ENCODE measurements around the gene STK32C.
A peak's percentile ranks its signal among the peaks of the same experiment; 100 is the strongest.

The STK32C gene

GRCh38 chr10:132314336-132314735 lies 6.6 kb upstream of the STK32C start:
- Histone ChIP-seq H3K36me3 (ENCODE audit: insufficient read depth, low read length) (no peaks in the 10 kb centered on the region), H3K9ac (ENCODE audit: low read length) (no peak overlapping the region), H3K9me3 (ENCODE audit: low read length) (no peaks in the 10 kb centered on the region)

GRCh38 chr10:132313865-132314264 lies 6.1 kb upstream of the STK32C start:
- Histone ChIP-seq H3K4me1 (ENCODE audit: insufficient read depth, low read length) (no peaks in the 10 kb centered on the region), H3K27ac (ENCODE audit: low read depth, low read length) (no peak overlapping the region), H3K4me3 (ENCODE audit: low read depth in 1 of 2, low read length in 2 of 2) (no peak overlapping the region), H3K9me3 (ENCODE audit: low read length) (no peaks in the 10 kb centered on the region), H3K27me3 (ENCODE audit: control insufficient read depth in 1 of 2, insufficient read depth in 2 of 2, low read length in 2 of 2) (no peaks in the 10 kb centered on the region), H3K36me3 (ENCODE audit: insufficient read depth, low read length) (no peaks in the 10 kb centered on the region), H3K9ac (ENCODE audit: low read length) (no peak overlapping the region)

More at GRCh38 chr10:132314336-132314735, 6.6 kb upstream of the STK32C start:
- no peaks in the 10 kb centered on the region for H3K4me1 ChIP-seq (ENCODE audit: insufficient read depth, low read length)
- no peaks in the 10 kb centered on the region for H3K27me3 ChIP-seq (ENCODE audit: control insufficient read depth in 1 of 2, insufficient read depth in 2 of 2, low read length in 2 of 2)
- H3K4me3 ChIP-seq (ENCODE audit: low read depth in 1 of 2, low read length in 2 of 2), result no peak overlapping the region
- no peak overlapping the region for H3K27ac ChIP-seq (ENCODE audit: low read depth, low read length)

- no peak overlapping the region for H3K9ac ChIP-seq (ENCODE audit: low read length)
Measured at GRCh38 chr10:132313305-132313704, 5.6 kb upstream of the STK32C start.

DNA sequence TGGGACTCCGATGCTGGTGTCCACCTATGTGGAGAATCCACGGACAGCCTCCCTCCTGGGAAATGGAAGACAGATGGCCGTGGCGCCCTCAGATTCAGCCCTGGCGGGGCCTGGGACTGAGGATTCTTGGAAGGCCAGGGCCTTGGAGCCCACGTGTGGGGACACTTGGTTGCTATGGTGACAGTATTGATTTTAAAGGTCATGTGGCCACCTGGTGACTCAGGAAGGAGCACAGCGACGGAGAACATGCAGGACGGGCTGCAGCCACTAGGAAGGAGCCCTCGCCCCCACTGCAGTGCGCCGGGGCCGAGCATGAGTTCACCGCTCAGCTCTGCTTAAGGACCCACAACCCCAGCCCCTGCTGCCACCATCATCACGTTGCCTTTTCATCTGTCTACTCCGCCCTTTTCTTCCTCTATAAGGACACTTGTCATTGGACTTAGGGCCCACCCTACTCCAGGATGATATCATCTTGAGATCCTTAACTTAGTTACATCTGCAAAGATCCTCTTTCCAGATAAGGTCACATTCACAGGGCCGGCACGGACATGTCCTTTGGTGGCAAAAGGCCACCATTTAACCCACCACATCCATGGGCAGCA lies 3.7 kb upstream of the STK32C start:
- H3K4me3 ChIP-seq (ENCODE audit: low read depth in 1 of 2, low read length in 2 of 2), result no peak overlapping the region
- no peak overlapping the region for H3K27ac ChIP-seq (ENCODE audit: low read depth, low read length)
- no peaks in the 10 kb centered on the region for H3K9me3 ChIP-seq (ENCODE audit: low read length)
- H3K9ac ChIP-seq (ENCODE audit: low read length), result no peak overlapping the region
- H3K36me3 ChIP-seq (ENCODE audit: insufficient read depth, low read length), result no peaks in the 10 kb centered on the region
- peaks cover 0 to 6% of the 10 kb centered on the region in 2 donors for H3K27me3 ChIP-seq (ENCODE audit: control insufficient read depth in 1 of 2, insufficient read depth in 2 of 2, low read length in 2 of 2)
- peaks cover 4% of the 10 kb centered on the region for H3K4me1 ChIP-seq (ENCODE audit: insufficient read depth, low read length)

More at GRCh38 chr10:132313305-132313704, 5.6 kb upstream of the STK32C start:
- Histone ChIP-seq H3K36me3 (ENCODE audit: insufficient read depth, low read length) (no peaks in the 10 kb centered on the region), H3K4me3 (ENCODE audit: low read depth in 1 of 2, low read length in 2 of 2) (no peak overlapping the region), H3K27me3 (ENCODE audit: control insufficient read depth in 1 of 2, insufficient read depth in 2 of 2, low read length in 2 of 2) (no peaks in the 10 kb centered on the region), H3K27ac (ENCODE audit: low read depth, low read length) (no peak overlapping the region), H3K9me3 (ENCODE audit: low read length) (no peaks in the 10 kb centered on the region), H3K4me1 (ENCODE audit: insufficient read depth, low read length) (no peaks in the 10 kb centered on the region)

DNA sequence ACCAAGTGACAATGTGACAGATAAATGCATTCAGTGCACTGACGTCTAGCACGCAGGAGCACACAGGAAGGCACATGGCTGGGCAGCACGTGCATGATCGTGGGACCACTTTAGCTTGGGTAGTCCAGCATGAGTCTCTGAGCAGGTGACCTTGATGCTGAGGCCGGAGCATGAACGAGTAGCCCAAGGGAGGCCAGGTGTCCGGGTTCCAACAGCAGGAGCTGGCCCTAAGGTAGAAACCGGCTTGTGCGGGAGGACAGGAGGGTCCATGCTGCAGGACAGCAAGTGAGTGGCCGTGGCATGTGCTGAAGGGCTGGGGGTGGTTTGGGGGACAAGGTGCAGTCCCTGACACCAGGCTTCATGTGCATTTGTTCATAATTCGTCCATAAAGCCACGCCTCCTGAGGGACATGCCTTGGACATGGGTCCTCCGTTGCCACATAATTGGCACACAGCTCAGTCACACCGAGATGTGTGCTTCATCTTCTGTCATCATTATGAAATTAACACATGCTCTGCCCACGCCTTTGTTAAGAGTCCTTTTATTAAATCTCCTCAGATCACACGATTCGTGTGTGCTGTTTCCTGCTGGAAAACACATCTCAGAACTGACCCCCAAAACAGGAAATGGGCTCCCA lies 3.1 kb upstream of the STK32C start:
- no peaks in the 10 kb centered on the region for H3K36me3 ChIP-seq (ENCODE audit: insufficient read depth, low read length)
- H3K4me3 ChIP-seq (ENCODE audit: low read depth in 1 of 2, low read length in 2 of 2), result no peak overlapping the region
- no peak overlapping the region for H3K27ac ChIP-seq (ENCODE audit: low read depth, low read length)
- H3K27me3 ChIP-seq (ENCODE audit: control insufficient read depth in 1 of 2, insufficient read depth in 2 of 2, low read length in 2 of 2), result peaks cover 0 to 6% of the 10 kb centered on the region in 2 donors
- no peak overlapping the region for H3K9ac ChIP-seq (ENCODE audit: low read length)
- peaks cover 4% of the 10 kb centered on the region for H3K4me1 ChIP-seq (ENCODE audit: insufficient read depth, low read length)
- no peaks in the 10 kb centered on the region for H3K9me3 ChIP-seq (ENCODE audit: low read length)

DNA sequence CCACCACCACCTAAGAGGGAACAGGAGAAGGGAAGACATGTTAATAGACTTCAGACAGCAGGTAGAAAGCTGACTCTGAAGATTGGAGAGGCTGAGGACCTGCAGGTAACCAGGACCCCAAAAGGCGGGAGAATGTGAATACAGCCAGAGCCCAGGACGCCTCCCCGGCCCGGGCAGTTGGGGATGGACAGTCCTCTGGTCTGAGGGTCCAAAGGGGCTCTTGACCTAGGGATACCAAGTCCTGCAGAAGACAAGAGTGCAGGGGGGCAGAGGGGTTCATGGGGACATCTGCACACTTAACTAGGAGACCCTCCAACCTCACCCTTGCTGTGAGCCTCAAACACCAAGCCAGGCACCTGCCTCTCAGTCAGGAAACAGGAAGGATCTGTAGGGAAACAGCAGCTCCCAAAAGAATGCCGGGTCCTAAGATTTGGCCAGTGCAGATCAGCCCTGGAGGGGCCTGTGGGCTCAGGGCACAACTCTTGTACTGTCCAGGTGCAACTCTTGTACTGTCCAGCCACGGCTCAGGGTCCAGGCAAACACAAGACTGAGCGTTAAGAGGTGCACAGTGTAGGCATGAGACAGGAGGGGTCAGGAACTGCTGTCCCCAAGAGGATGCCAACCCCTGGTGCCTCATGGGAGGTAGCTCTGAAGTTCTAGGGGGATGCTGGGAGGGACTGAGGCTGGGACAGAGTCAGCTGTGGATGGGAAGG lies 2.3 kb upstream of the STK32C start:
- peaks cover 0 to 6% of the 10 kb centered on the region in 2 donors for H3K27me3 ChIP-seq (ENCODE audit: control insufficient read depth in 1 of 2, insufficient read depth in 2 of 2, low read length in 2 of 2)
- H3K9me3 ChIP-seq (ENCODE audit: low read length), result no peaks in the 10 kb centered on the region
- H3K4me3 ChIP-seq (ENCODE audit: low read depth in 1 of 2, low read length in 2 of 2), result no peak overlapping the region
- H3K27ac ChIP-seq (ENCODE audit: low read depth, low read length), result no peak overlapping the region
- no peaks in the 10 kb centered on the region for H3K36me3 ChIP-seq (ENCODE audit: insufficient read depth, low read length)
- peaks cover 4% of the 10 kb centered on the region for H3K4me1 ChIP-seq (ENCODE audit: insufficient read depth, low read length)
- H3K9ac ChIP-seq (ENCODE audit: low read length), result no peak overlapping the region

DNA sequence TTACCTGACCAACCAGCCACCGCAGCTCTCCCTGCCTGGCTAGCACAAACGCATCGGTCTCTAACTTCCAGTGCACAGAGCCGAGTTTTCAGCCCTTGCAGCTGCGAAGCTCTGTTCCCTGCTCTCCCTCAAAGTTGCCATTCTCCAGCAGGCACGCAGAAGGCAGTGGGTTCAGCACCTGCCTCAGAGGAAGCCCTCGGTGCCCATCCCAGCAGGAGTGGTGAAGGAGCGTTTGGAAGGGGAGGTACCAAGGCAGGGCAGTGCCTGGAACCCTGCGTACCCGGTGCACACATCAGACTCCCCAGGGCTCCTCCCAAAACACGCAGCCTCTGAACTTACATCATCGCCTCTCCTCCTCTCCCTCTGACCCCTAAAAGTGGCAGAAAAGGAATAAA lies 1.7 kb upstream of the STK32C start:
- Histone ChIP-seq H3K4me3 (ENCODE audit: low read depth in 1 of 2, low read length in 2 of 2) (no peak overlapping the region), H3K36me3 (ENCODE audit: insufficient read depth, low read length) (no peaks in the 10 kb centered on the region), H3K9ac (ENCODE audit: low read length) (no peak overlapping the region), H3K9me3 (ENCODE audit: low read length) (no peaks in the 10 kb centered on the region), H3K27ac (ENCODE audit: low read depth, low read length) (no peak overlapping the region), H3K27me3 (ENCODE audit: control insufficient read depth in 1 of 2, insufficient read depth in 2 of 2, low read length in 2 of 2) (peaks cover 0 to 6% of the 10 kb centered on the region in 2 donors), H3K4me1 (ENCODE audit: insufficient read depth, low read length) (peaks cover 4% of the 10 kb centered on the region)

DNA sequence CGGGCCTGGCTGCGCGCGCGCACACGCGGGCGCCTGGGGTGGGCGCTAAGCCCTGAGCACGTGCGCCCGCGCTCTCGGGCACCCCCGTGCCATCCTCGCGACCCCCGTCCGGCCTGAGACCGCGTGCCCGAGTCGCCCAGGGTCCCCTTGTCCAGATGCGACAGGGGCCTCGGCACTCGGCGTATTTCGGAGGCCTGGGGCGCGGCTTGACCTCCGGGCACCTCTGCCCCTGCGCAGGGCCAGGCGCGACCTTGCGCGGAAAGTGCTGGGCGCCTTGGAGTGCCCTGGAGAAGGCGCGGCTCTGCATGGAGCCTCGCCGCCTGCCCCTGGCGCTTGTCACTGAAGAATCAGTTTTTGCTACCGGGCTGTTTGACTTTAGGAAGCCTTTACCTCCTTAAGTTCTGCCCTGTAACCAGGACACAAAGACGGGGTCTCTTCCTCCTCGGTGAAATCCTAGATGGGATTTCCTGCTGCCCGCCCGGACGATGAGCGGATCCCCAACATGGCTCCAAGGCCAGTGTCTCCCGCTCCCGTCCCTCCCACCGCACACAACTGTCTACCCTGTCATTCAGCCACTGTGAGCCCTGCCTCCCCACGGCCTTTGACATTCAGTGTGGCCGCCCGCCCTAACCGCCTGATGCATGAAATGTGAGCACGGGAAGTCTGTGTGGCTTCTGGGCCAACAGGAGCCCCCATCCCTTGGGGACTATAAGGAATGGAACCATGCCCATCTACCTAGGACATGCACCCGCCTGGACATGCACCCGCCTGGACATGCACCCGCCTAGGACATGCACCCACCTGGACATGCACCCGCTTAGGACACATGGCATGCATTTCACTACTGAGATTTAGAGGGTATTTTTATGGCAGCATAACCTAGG lies 1.1 kb upstream of the STK32C start:
- Histone ChIP-seq H3K9me3 (ENCODE audit: low read length) (no peaks in the 10 kb centered on the region), H3K9ac (ENCODE audit: low read length) (no peak overlapping the region), H3K27ac (ENCODE audit: low read depth, low read length) (no peak overlapping the region), H3K4me1 (ENCODE audit: insufficient read depth, low read length) (peaks cover 4% of the 10 kb centered on the region), H3K36me3 (ENCODE audit: insufficient read depth, low read length) (no peaks in the 10 kb centered on the region), H3K27me3 (ENCODE audit: control insufficient read depth in 1 of 2, insufficient read depth in 2 of 2, low read length in 2 of 2) (peaks cover 0 to 6% of the 10 kb centered on the region in 2 donors), H3K4me3 (ENCODE audit: low read depth in 1 of 2, low read length in 2 of 2) (peak overlapping the region; percentile 52 to 77)

GRCh38 chr10:132306864-132307751 lies 642 bp downstream of the STK32C start:
- Histone ChIP-seq H3K36me3 (ENCODE audit: insufficient read depth, low read length) (no peaks in the 10 kb centered on the region), H3K4me3 (ENCODE audit: low read depth in 1 of 2, low read length in 2 of 2) (peak overlapping the region; percentile 35 to 71), H3K9me3 (ENCODE audit: low read length) (no peaks in the 10 kb centered on the region), H3K27ac (ENCODE audit: low read depth, low read length) (peak overlapping the region; percentile 44), H3K4me1 (ENCODE audit: insufficient read depth, low read length) (peaks cover 4% of the 10 kb centered on the region), H3K27me3 (ENCODE audit: control insufficient read depth in 1 of 2, insufficient read depth in 2 of 2, low read length in 2 of 2) (peaks cover 0 to 6% of the 10 kb centered on the region in 2 donors), H3K9ac (ENCODE audit: low read length) (no peak overlapping the region)

DNA sequence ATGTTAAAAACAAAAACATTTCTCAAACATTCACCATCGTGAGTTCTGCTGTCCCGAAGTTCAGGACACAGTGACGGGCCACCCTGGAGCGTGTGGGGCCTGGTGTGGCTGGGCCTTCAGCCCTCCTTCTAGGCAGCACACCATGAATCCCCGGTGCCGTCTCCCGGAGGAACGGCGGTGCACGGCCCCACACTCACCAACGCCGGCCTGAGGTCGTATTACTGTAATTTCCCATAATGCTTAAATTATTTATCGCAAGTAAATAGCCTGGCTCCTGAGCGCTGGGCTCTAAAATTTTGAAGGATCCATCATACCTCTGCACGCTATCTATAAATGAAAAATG lies 1.4 kb downstream of the STK32C start:
- H3K9ac ChIP-seq (ENCODE audit: low read length), result no peak overlapping the region
- peaks cover 0 to 6% of the 10 kb centered on the region in 2 donors for H3K27me3 ChIP-seq (ENCODE audit: control insufficient read depth in 1 of 2, insufficient read depth in 2 of 2, low read length in 2 of 2)
- no peaks in the 10 kb centered on the region for H3K9me3 ChIP-seq (ENCODE audit: low read length)
- no peaks in the 10 kb centered on the region for H3K36me3 ChIP-seq (ENCODE audit: insufficient read depth, low read length)
- H3K27ac ChIP-seq (ENCODE audit: low read depth, low read length), result no peak overlapping the region
- H3K4me3 ChIP-seq (ENCODE audit: low read depth in 1 of 2, low read length in 2 of 2), result peak overlapping the region in 1 of 2 donors; percentile 35
- H3K4me1 ChIP-seq (ENCODE audit: insufficient read depth, low read length), result peaks cover 4% of the 10 kb centered on the region
